ENCODE data around the gene SLX9.

- TF ChIP-seq, protein P1, sequence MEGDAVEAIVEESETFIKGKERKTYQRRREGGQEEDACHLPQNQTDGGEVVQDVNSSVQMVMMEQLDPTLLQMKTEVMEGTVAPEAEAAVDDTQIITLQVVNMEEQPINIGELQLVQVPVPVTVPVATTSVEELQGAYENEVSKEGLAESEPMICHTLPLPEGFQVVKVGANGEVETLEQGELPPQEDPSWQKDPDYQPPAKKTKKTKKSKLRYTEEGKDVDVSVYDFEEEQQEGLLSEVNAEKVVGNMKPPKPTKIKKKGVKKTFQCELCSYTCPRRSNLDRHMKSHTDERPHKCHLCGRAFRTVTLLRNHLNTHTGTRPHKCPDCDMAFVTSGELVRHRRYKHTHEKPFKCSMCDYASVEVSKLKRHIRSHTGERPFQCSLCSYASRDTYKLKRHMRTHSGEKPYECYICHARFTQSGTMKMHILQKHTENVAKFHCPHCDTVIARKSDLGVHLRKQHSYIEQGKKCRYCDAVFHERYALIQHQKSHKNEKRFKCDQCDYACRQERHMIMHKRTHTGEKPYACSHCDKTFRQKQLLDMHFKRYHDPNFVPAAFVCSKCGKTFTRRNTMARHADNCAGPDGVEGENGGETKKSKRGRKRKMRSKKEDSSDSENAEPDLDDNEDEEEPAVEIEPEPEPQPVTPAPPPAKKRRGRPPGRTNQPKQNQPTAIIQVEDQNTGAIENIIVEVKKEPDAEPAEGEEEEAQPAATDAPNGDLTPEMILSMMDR (IDR thresholded peaks at IDR 0.05; ENCODE audit: insufficient read depth, low read length), result no peak
- TF ChIP-seq POLR2AphosphoS5 (IDR thresholded peaks at IDR 0.05; ENCODE audit: low read depth) (no peak), GABPA (IDR thresholded peaks at IDR 0.05; ENCODE audit: low read depth) (no peak), SPI1 (IDR thresholded peaks at IDR 0.05; ENCODE audit: borderline replicate concordance, low read depth) (no peak)
- TF ChIP-seq, protein P2, sequence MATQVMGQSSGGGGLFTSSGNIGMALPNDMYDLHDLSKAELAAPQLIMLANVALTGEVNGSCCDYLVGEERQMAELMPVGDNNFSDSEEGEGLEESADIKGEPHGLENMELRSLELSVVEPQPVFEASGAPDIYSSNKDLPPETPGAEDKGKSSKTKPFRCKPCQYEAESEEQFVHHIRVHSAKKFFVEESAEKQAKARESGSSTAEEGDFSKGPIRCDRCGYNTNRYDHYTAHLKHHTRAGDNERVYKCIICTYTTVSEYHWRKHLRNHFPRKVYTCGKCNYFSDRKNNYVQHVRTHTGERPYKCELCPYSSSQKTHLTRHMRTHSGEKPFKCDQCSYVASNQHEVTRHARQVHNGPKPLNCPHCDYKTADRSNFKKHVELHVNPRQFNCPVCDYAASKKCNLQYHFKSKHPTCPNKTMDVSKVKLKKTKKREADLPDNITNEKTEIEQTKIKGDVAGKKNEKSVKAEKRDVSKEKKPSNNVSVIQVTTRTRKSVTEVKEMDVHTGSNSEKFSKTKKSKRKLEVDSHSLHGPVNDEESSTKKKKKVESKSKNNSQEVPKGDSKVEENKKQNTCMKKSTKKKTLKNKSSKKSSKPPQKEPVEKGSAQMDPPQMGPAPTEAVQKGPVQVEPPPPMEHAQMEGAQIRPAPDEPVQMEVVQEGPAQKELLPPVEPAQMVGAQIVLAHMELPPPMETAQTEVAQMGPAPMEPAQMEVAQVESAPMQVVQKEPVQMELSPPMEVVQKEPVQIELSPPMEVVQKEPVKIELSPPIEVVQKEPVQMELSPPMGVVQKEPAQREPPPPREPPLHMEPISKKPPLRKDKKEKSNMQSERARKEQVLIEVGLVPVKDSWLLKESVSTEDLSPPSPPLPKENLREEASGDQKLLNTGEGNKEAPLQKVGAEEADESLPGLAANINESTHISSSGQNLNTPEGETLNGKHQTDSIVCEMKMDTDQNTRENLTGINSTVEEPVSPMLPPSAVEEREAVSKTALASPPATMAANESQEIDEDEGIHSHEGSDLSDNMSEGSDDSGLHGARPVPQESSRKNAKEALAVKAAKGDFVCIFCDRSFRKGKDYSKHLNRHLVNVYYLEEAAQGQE (IDR thresholded peaks at IDR 0.05; ENCODE audit: insufficient replicate concordance, low read depth), result no peak
Measured at GRCh38 chr21:45016031-45016405, 76.2 kb downstream of the SLX9 start.

All from HL-60 (cell line).